Fibroblast of lung (primary cell): Measurements from ENCODE around the gene DOHH. TPM values are rescaled to one million over a fixed set of nuclear protein-coding genes. Genes with fewer than 3 reads are reported as not detected.
A peak's percentile ranks its signal among the peaks of the same experiment; 100 is the strongest.

Experiments used
- DNase-seq, 2 donors: peaks; one replicate each; pipeline versions ENCODE4 v3.0.0 to v3.0.0-alpha.2; 2010; ENCODE audit warnings: low read depth in 2 of 2
- H2AFZ ChIP-seq: 2 replicates; pipeline ENCODE4 v1.5.1; 2012; ENCODE audit warnings: low read length, control low read depth, inconsistent platforms
- H3K27ac ChIP-seq: 2 replicates; pipeline ENCODE4 v1.5.1; 2011; ENCODE audit warnings: low read length, control low read depth; ENCODE audit not compliant: insufficient read depth
- H3K27me3 ChIP-seq: 2 replicates; pipeline ENCODE4 v1.5.1; 2011; ENCODE audit warnings: mild to moderate bottlenecking, low read length; ENCODE audit not compliant: control insufficient read depth, insufficient read depth
- H3K36me3 ChIP-seq: 2 replicates; pipeline ENCODE4 v1.5.1; 2011; ENCODE audit warnings: low read length; ENCODE audit not compliant: control insufficient read depth, insufficient read depth
- H3K4me1 ChIP-seq: 2 replicates; pipeline ENCODE4 v1.5.1; 2011; ENCODE audit warnings: low read length; ENCODE audit not compliant: control insufficient read depth, insufficient read depth; ENCODE audit errors: extremely low read depth
- H3K4me2 ChIP-seq: 2 replicates; pipeline ENCODE4 v1.5.1; 2011; ENCODE audit warnings: low read length, control low read depth; ENCODE audit not compliant: insufficient read depth; ENCODE audit errors: extremely low read depth
- H3K4me3 ChIP-seq, 4 experiments: fragments of 200-600 bp in 1 of 4; sonication (generic) in 1 of 4; replicated peaks in 1 of 4; 2 replicates each; pipeline ENCODE4 v1.5.1; 2011 to 2016; ENCODE audit warnings: low read length in 4 of 4, low read depth in 3 of 4, mild to moderate bottlenecking in 3 of 4, control low read depth in 2 of 4, inconsistent platforms in 1 of 4, mixed read lengths in 1 of 4; ENCODE audit not compliant: insufficient read depth in 1 of 4; ENCODE audit errors: control extremely low read depth in 1 of 4
- H3K79me2 ChIP-seq: 2 replicates; pipeline ENCODE4 v1.5.1; 2012; ENCODE audit warnings: mild to moderate bottlenecking, low read length, inconsistent platforms; ENCODE audit not compliant: control insufficient read depth, insufficient read depth
- H3K9ac ChIP-seq: 2 replicates; pipeline ENCODE4 v1.5.1; 2011; ENCODE audit warnings: mild to moderate bottlenecking, low read length, control low read depth; ENCODE audit not compliant: insufficient read depth
- H3K9me3 ChIP-seq: 2 replicates; pipeline ENCODE4 v1.5.1; 2012; ENCODE audit warnings: low read depth, low read length; ENCODE audit not compliant: control insufficient read depth, insufficient read depth
- H4K20me1 ChIP-seq: 2 replicates; pipeline ENCODE4 v1.5.1; 2011; ENCODE audit warnings: low read length; ENCODE audit not compliant: control insufficient read depth, insufficient read depth; ENCODE audit errors: extremely low read depth
- EZH2 ChIP-seq: IDR thresholded peaks from 2 replicates; pipeline ENCODE4 v1.5.1; 2012; ENCODE audit warnings: low read length, control low read depth, mild to moderate bottlenecking; ENCODE audit errors: missing control alignments
- polyA plus RNA-seq, 2 donors: library from polyadenylated mRNA; depleted of rRNA in 1 of 2; stranded (reverse) in 1 of 2; unstranded in 1 of 2; fragments of >200 nt; gene quantifications; 2 replicates each; pipeline ENCODE4 v1.2.1, GENCODE V29; 2011 to 2012; ENCODE audit warnings: missing spikeins in 1 of 2
- total RNA-seq: library from RNA; depleted of rRNA; stranded (reverse); fragments of >200 nt; gene quantifications from 2 replicates; pipeline ENCODE4 v1.2.1, GENCODE V29; 2014
- TF ChIP-seq, protein P1 (sequence below), 2 donors: IDR thresholded peaks in 1 of 2; conservative IDR thresholded peaks in 1 of 2; 1 replicate in 1 of 2; 2 replicates in 1 of 2; pipeline ENCODE4 v1.5.1; 2011 to 2012; ENCODE audit warnings: low read length in 2 of 2, control low read depth in 1 of 2, inconsistent platforms in 1 of 2, low read depth in 1 of 2, mild to moderate bottlenecking in 1 of 2

DOHH gene
- total and polyA plus RNA-seq, 2 donors (not counting 1 experiment from before 2014, with no cell fraction given): 4.1 to 10.1 TPM

DNA sequence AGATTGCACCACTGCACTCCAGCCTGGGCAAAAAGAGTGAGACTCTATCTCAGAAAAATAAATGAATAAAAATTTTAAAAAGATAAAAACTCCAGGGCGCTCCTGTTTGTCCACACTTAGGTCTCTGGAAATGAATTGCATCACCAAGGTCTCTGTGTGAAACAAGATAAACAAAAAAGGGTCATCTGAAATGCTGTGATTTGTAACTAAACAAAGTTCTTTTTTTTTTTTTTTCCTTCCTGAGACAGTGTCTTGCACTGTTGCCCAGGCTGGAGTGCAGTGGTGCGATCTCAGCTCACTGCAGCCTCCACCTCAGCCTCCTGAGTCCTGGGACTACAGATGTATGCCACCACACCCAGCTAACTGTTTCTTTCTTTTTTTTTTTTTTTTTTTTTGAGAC is 17.2 kb upstream of the DOHH start:
- Histone ChIP-seq H2AFZ (no peak overlapping the region), H3K4me1 (peaks cover 18% of the 10 kb centered on the region), H4K20me1 (no peaks in the 10 kb centered on the region), H3K79me2 (peaks cover 86% of the 10 kb centered on the region), H3K9ac (no peak overlapping the region), H3K27me3 (no peaks in the 10 kb centered on the region), H3K27ac (no peak overlapping the region), H3K4me2 (no peak overlapping the region), H3K4me3 (no peak overlapping the region), H3K36me3 (peaks cover 9% of the 10 kb centered on the region), H3K9me3 (no peaks in the 10 kb centered on the region)
- no peak for TF ChIP-seq EZH2
- TF ChIP-seq, protein P1, sequence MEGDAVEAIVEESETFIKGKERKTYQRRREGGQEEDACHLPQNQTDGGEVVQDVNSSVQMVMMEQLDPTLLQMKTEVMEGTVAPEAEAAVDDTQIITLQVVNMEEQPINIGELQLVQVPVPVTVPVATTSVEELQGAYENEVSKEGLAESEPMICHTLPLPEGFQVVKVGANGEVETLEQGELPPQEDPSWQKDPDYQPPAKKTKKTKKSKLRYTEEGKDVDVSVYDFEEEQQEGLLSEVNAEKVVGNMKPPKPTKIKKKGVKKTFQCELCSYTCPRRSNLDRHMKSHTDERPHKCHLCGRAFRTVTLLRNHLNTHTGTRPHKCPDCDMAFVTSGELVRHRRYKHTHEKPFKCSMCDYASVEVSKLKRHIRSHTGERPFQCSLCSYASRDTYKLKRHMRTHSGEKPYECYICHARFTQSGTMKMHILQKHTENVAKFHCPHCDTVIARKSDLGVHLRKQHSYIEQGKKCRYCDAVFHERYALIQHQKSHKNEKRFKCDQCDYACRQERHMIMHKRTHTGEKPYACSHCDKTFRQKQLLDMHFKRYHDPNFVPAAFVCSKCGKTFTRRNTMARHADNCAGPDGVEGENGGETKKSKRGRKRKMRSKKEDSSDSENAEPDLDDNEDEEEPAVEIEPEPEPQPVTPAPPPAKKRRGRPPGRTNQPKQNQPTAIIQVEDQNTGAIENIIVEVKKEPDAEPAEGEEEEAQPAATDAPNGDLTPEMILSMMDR (conservative IDR thresholded peaks at IDR 0.05 in 1 of 2, IDR thresholded peaks at IDR 0.05 in 1 of 2; ENCODE audit: low read depth in 1 of 2, low read length in 2 of 2): no peak
- DNase-seq: no peak

DNA sequence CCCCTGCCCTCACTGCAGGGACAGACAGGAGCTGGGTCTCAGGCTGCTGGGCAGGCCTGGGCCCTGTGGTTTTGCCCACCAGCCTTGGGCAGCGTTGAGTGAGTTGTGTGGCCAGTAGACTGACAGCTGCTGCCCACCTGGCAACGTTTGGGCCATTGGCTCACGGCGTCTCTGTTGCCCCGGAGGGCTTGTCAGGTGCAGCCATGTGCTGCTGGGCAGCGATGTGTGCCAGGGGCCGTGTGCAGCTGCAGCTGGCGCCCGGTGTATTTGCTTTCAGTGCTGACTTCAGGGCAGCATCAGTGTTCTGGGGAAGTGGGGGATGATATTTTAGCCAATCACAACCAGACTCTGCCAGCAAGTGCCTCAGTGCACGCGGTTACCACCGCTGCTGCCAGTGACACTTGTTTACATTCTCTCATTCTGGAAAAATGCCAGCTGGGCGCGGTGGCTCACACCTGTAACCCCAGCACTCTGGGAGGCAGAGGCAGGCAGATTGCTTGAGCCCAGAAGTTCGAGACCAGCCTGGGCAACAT is 16.3 kb upstream of the DOHH start:
- DNase-seq: no peak
- Histone ChIP-seq H3K9me3 (no peaks in the 10 kb centered on the region), H4K20me1 (no peaks in the 10 kb centered on the region), H2AFZ (no peak overlapping the region), H3K27ac (no peak overlapping the region), H3K36me3 (peaks cover 9% of the 10 kb centered on the region), H3K4me1 (peaks cover 18% of the 10 kb centered on the region), H3K27me3 (no peaks in the 10 kb centered on the region), H3K4me3 (no peak overlapping the region), H3K9ac (no peak overlapping the region), H3K4me2 (no peak overlapping the region), H3K79me2 (peaks cover 86% of the 10 kb centered on the region)
- TF ChIP-seq, protein P1 (conservative IDR thresholded peaks at IDR 0.05 in 1 of 2, IDR thresholded peaks at IDR 0.05 in 1 of 2; ENCODE audit: low read depth in 1 of 2, low read length in 2 of 2): no peak
- no peak for TF ChIP-seq EZH2

DNA sequence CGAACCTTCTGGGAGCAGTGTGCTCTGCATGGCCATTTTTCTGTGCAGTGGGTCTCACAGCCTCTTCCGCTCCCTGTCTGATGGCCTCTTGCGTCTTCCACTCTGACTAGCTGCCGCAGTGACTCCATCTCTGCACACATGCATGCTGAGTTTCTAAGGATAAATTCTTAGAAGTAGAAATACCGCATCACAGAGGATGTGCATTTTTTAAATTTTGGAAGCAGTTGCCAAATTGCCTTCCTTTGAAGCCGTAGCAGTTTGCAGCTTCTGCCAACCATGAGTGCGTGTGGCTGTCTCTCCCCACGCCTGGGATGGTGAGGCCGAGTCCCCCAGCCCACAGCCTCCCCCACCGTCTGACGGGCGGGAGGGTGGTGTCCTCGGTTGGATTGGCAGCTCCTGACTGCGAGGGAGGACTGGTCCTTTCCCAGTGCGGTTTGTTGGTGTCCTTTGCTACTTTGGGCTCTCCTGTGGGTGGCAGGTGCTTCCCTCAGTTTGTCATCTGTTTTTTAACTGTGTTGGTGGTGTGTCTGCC is 15.5 kb upstream of the DOHH start:
- no peaks in the 10 kb centered on the region for H4K20me1 ChIP-seq
- H3K9me3 ChIP-seq: no peaks in the 10 kb centered on the region
- no peak overlapping the region for H2AFZ ChIP-seq
- peak overlapping the region; percentile 58 for H3K4me2 ChIP-seq
- no peak overlapping the region for H3K4me3 ChIP-seq
- peak; percentile 43 to 60 for DNase-seq
- no peaks in the 10 kb centered on the region for H3K27me3 ChIP-seq
- H3K4me1 ChIP-seq: peaks cover 18% of the 10 kb centered on the region
- TF ChIP-seq EZH2: no peak
- TF ChIP-seq, protein P1 (conservative IDR thresholded peaks at IDR 0.05 in 1 of 2, IDR thresholded peaks at IDR 0.05 in 1 of 2; ENCODE audit: low read depth in 1 of 2, low read length in 2 of 2): no peak
- no peak overlapping the region for H3K27ac ChIP-seq
- H3K79me2 ChIP-seq: peaks cover 89% of the 10 kb centered on the region
- H3K9ac ChIP-seq: no peak overlapping the region
- peaks cover 14% of the 10 kb centered on the region for H3K36me3 ChIP-seq
